SK-N-SH (cell line): ENCODE results near the gene COL4A6. TPM values are rescaled to one million over a fixed set of nuclear protein-coding genes. Genes with fewer than 3 reads are reported as not detected.

Experiments
- CTCF ChIA-PET: fragments of 300-600, 350-600 bp; formaldehyde crosslinking; extraction: SDS; loops from one replicate; lab custom pipeline; 2021; lab: Yijun Ruan, JAX
- POLR2A ChIA-PET: fragments of 350-600 bp; sonication (Branson Sonifier 250); formaldehyde crosslinking; extraction: SDS; loops from one replicate; lab custom pipeline; 2020; ENCODE audit warnings: antibody characterized with exemption, inconsistent platforms; lab: Yijun Ruan, JAX
- DNase-seq: peaks from one replicate; pipeline ENCODE4 v3.0.0; 2012
- H2AFZ ChIP-seq: fragments of 200-600 bp; sonication (generic); 2 replicates; pipeline ENCODE4 v1.8.1; 2016; ENCODE audit warnings: antibody characterized with exemption, mild to moderate bottlenecking, low read depth
- H3F3A ChIP-seq: fragments of 200-600 bp; sonication (generic); replicated peaks from 2 replicates; pipeline ENCODE3; 2016; ENCODE audit warnings: antibody characterized with exemption, mild to moderate bottlenecking; ENCODE audit not compliant: insufficient read depth
- H3K27ac ChIP-seq, 2 experiments: fragments of 200-500 bp in 1 of 2; fragments of 200-600 bp in 1 of 2; sonication (Bioruptor generic) in 1 of 2; sonication (generic), shearing (Covaris generic) in 1 of 2; 2 replicates each; pipeline versions ENCODE4 v1.5.1 to v1.6.1; 2014 to 2016; ENCODE audit warnings: low read depth in 2 of 2, inconsistent platforms in 1 of 2, low read length in 1 of 2, mild to moderate bottlenecking in 1 of 2, mixed read lengths in 1 of 2
- H3K27me3 ChIP-seq: fragments of 200-600 bp; sonication (generic), shearing (Covaris generic); 2 replicates; pipeline ENCODE4 v1.6.1; 2016; ENCODE audit warnings: mixed run types; ENCODE audit not compliant: insufficient read depth
- H3K36me3 ChIP-seq, 2 experiments: fragments of 200-500 bp in 1 of 2; fragments of 200-600 bp in 1 of 2; sonication (Bioruptor generic) in 1 of 2; sonication (generic) in 1 of 2; replicated peaks in 1 of 2; 2 replicates each; pipeline versions ENCODE3 to v1.5.1; 2014 to 2016; ENCODE audit warnings: low read length in 1 of 2, mild to moderate bottlenecking in 1 of 2; ENCODE audit not compliant: insufficient read depth in 2 of 2, control insufficient read depth in 1 of 2
- H3K4me1 ChIP-seq, 2 experiments: fragments of 200-500 bp in 1 of 2; fragments of 200-600 bp in 1 of 2; sonication (Bioruptor generic) in 1 of 2; sonication (generic), shearing (Covaris generic) in 1 of 2; 2 replicates each; pipeline versions ENCODE4 v1.5.1 to v1.6.1; 2014 to 2016; ENCODE audit warnings: low read depth in 1 of 2, low read length in 1 of 2, mixed run types in 1 of 2; ENCODE audit not compliant: insufficient read depth in 2 of 2, control insufficient read depth in 1 of 2
- H3K4me2 ChIP-seq: fragments of 200-600 bp; sonication (generic), shearing (Covaris generic); 2 replicates; pipeline ENCODE4 v1.6.1; 2017; ENCODE audit warnings: mixed run types
- H3K4me3 ChIP-seq, 2 experiments: fragments of 200-500 bp in 1 of 2; fragments of 200-600 bp in 1 of 2; sonication (Bioruptor generic) in 1 of 2; sonication (generic), shearing (Covaris generic) in 1 of 2; 2 replicates each; pipeline versions ENCODE4 v1.5.1 to v1.8.1; 2014 to 2016; ENCODE audit warnings: low read depth in 2 of 2, inconsistent platforms in 1 of 2, low read length in 1 of 2, mild to moderate bottlenecking in 1 of 2, mixed read lengths in 1 of 2, moderate library complexity in 1 of 2
- H3K79me2 ChIP-seq: fragments of 200-600 bp; sonication (generic); 2 replicates; pipeline ENCODE4 v1.8.1; 2017; ENCODE audit warnings: mild to moderate bottlenecking; ENCODE audit not compliant: insufficient read depth
- H3K9ac ChIP-seq: fragments of 200-600 bp; sonication (generic); 2 replicates; pipeline ENCODE4 v1.6.1; 2017; ENCODE audit warnings: mixed run types
- H3K9me2 ChIP-seq: fragments of 200-600 bp; sonication (generic); 2 replicates; pipeline ENCODE4 v1.6.1; 2017; ENCODE audit warnings: mixed run types
- H3K9me3 ChIP-seq: fragments of 200-600 bp; sonication (generic); 2 replicates; pipeline ENCODE4 v1.6.1; 2017; ENCODE audit warnings: mixed run types, mild to moderate bottlenecking, moderate library complexity
- H4K20me1 ChIP-seq: fragments of 200-600 bp; sonication (generic); 2 replicates; pipeline ENCODE4 v1.6.1; 2017; ENCODE audit warnings: mild to moderate bottlenecking, mixed run types; ENCODE audit not compliant: insufficient read depth
- CHD2 ChIP-seq: fragments of 150-350 bp; IDR thresholded peaks from 2 replicates; pipeline ENCODE4 v1.6.1; 2018; ENCODE audit warnings: low read length; ENCODE audit not compliant: partially characterized antibody
- FOXM1 ChIP-seq: IDR thresholded peaks from 2 replicates; pipeline ENCODE4 v1.4.0; 2012; ENCODE audit warnings: low read depth, mild to moderate bottlenecking
- JUND ChIP-seq: IDR thresholded peaks from 2 replicates; pipeline ENCODE4 v1.4.0; 2012
- MEF2A ChIP-seq: IDR thresholded peaks from 2 replicates; pipeline ENCODE4 v1.4.0; 2012; ENCODE audit warnings: low read depth, borderline replicate concordance
- MXI1 ChIP-seq: IDR thresholded peaks from 2 replicates; pipeline ENCODE4 v1.6.1; 2012; ENCODE audit warnings: mild to moderate bottlenecking, low read depth, low read length, improper control_type of control experiment
- NFIC ChIP-seq: IDR thresholded peaks from 2 replicates; pipeline ENCODE4 v1.4.0; 2012; ENCODE audit warnings: borderline replicate concordance
- NRF1 ChIP-seq: IDR thresholded peaks from 2 replicates; pipeline ENCODE4 v1.6.1; 2012; ENCODE audit warnings: low read depth, mild to moderate bottlenecking, low read length
- PBX3 ChIP-seq: IDR thresholded peaks from 2 replicates; pipeline ENCODE4; 2012
- POLR2AphosphoS5 ChIP-seq: IDR thresholded peaks from 2 replicates; pipeline ENCODE4 v1.6.1; 2012; ENCODE audit warnings: low read depth, low read length
- RCOR1 ChIP-seq: fragments of 150-350 bp; IDR thresholded peaks from 2 replicates; pipeline ENCODE4 v1.6.1; 2017; ENCODE audit warnings: antibody characterized with exemption, low read length
- RFX5 ChIP-seq: IDR thresholded peaks from 2 replicates; pipeline ENCODE4 v1.6.1; 2012; ENCODE audit warnings: mild to moderate bottlenecking, improper control_type of control experiment, low read length
- RXRA ChIP-seq: IDR thresholded peaks from 2 replicates; pipeline ENCODE4 v1.4.0; 2012; ENCODE audit warnings: low read depth, mild to moderate bottlenecking, borderline replicate concordance
- TAF1 ChIP-seq: IDR thresholded peaks from 2 replicates; pipeline ENCODE4 v1.6.1; 2012; ENCODE audit warnings: low read depth, mild to moderate bottlenecking, low read length, moderate library complexity, borderline replicate concordance
- TEAD4 ChIP-seq: IDR thresholded peaks from 2 replicates; pipeline ENCODE4 v1.4.0; 2012; ENCODE audit warnings: mild to moderate bottlenecking, borderline replicate concordance; ENCODE audit not compliant: insufficient read depth
- USF1 ChIP-seq: IDR thresholded peaks from 2 replicates; pipeline ENCODE4 v1.4.0; 2012; ENCODE audit warnings: low read depth, borderline replicate concordance
- YY1 ChIP-seq: IDR thresholded peaks from 2 replicates; pipeline ENCODE4 v1.4.0; 2012; ENCODE audit warnings: low read depth, mild to moderate bottlenecking
- WGBS: methylation state at CpG from one replicate; pipeline ENCODE4 v1.1.6; 2017; ENCODE audit warnings: low lambda C conversion rate; 5-methylcytosine and 5-hydroxymethylcytosine counted together
- polyA plus RNA-seq, 3 experiments: library from polyadenylated mRNA; depleted of rRNA; stranded (reverse); fragments of >200 nt; gene quantifications; 2 replicates each; pipeline ENCODE4 v1.2.3, GENCODE V29; 2012
- TF ChIP-seq, protein P1 (sequence below): fragments of 150-350 bp; IDR thresholded peaks from 2 replicates; pipeline ENCODE4 v1.6.1; 2017; ENCODE audit warnings: antibody characterized with exemption, low read length, low read depth, borderline replicate concordance
- TF ChIP-seq, protein P2 (sequence below): fragments of 200-600 bp; sonication (generic); IDR thresholded peaks from 2 replicates; pipeline ENCODE4 v1.6.1; 2017; ENCODE audit warnings: antibody characterized with exemption, mild to moderate bottlenecking, moderate library complexity
- TF ChIP-seq, protein P3 (sequence below): IDR thresholded peaks from 2 replicates; pipeline ENCODE4 v1.6.1; 2012; ENCODE audit warnings: mild to moderate bottlenecking, low read depth, low read length, moderate library complexity
- TF ChIP-seq, protein P4 (sequence below): IDR thresholded peaks from 2 replicates; pipeline ENCODE4 v1.4.0; 2012; ENCODE audit warnings: low read depth, borderline replicate concordance

Gene COL4A6
- polyA plus RNA-seq, 1 of the 3 experiments (the other 2 are of a cell fraction): not detected

GRCh38 chrX:108250654-108251579, 187.3 kb downstream of the COL4A6 start:
- no peaks in the 10 kb centered on the region for H3K9me2 ChIP-seq
- WGBS: 13% methylated on average over 5 of the region's 5 CpGs
- peaks cover 7% of the 10 kb centered on the region; the same call in 1 of the 2 replicates for H3K27me3 ChIP-seq
- no peaks in the 10 kb centered on the region for H3K36me3 ChIP-seq
- H3K4me3 ChIP-seq: no peak overlapping the region
- TF ChIP-seq TAF1: no peak
- no peak for TF ChIP-seq USF1
- TF ChIP-seq, protein P1, sequence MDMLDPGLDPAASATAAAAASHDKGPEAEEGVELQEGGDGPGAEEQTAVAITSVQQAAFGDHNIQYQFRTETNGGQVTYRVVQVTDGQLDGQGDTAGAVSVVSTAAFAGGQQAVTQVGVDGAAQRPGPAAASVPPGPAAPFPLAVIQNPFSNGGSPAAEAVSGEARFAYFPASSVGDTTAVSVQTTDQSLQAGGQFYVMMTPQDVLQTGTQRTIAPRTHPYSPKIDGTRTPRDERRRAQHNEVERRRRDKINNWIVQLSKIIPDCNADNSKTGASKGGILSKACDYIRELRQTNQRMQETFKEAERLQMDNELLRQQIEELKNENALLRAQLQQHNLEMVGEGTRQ: no peak
- TF ChIP-seq PBX3: no peak
- TF ChIP-seq NRF1: no peak
- TF ChIP-seq MXI1: no peak
- TF ChIP-seq NFIC: no peak
- TF ChIP-seq, protein P2, sequence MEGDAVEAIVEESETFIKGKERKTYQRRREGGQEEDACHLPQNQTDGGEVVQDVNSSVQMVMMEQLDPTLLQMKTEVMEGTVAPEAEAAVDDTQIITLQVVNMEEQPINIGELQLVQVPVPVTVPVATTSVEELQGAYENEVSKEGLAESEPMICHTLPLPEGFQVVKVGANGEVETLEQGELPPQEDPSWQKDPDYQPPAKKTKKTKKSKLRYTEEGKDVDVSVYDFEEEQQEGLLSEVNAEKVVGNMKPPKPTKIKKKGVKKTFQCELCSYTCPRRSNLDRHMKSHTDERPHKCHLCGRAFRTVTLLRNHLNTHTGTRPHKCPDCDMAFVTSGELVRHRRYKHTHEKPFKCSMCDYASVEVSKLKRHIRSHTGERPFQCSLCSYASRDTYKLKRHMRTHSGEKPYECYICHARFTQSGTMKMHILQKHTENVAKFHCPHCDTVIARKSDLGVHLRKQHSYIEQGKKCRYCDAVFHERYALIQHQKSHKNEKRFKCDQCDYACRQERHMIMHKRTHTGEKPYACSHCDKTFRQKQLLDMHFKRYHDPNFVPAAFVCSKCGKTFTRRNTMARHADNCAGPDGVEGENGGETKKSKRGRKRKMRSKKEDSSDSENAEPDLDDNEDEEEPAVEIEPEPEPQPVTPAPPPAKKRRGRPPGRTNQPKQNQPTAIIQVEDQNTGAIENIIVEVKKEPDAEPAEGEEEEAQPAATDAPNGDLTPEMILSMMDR: no peak
- no peak for TF ChIP-seq RCOR1
- TF ChIP-seq RXRA: no peak
- TF ChIP-seq, protein P3, sequence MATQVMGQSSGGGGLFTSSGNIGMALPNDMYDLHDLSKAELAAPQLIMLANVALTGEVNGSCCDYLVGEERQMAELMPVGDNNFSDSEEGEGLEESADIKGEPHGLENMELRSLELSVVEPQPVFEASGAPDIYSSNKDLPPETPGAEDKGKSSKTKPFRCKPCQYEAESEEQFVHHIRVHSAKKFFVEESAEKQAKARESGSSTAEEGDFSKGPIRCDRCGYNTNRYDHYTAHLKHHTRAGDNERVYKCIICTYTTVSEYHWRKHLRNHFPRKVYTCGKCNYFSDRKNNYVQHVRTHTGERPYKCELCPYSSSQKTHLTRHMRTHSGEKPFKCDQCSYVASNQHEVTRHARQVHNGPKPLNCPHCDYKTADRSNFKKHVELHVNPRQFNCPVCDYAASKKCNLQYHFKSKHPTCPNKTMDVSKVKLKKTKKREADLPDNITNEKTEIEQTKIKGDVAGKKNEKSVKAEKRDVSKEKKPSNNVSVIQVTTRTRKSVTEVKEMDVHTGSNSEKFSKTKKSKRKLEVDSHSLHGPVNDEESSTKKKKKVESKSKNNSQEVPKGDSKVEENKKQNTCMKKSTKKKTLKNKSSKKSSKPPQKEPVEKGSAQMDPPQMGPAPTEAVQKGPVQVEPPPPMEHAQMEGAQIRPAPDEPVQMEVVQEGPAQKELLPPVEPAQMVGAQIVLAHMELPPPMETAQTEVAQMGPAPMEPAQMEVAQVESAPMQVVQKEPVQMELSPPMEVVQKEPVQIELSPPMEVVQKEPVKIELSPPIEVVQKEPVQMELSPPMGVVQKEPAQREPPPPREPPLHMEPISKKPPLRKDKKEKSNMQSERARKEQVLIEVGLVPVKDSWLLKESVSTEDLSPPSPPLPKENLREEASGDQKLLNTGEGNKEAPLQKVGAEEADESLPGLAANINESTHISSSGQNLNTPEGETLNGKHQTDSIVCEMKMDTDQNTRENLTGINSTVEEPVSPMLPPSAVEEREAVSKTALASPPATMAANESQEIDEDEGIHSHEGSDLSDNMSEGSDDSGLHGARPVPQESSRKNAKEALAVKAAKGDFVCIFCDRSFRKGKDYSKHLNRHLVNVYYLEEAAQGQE: no peak
- TF ChIP-seq JUND: no peak
- no peak for TF ChIP-seq RFX5
- no peak for TF ChIP-seq MEF2A
- TF ChIP-seq FOXM1: no peak
- no peak for TF ChIP-seq CHD2
- no peak for TF ChIP-seq POLR2AphosphoS5
- TF ChIP-seq TEAD4: no peak
- TF ChIP-seq YY1: no peak
- TF ChIP-seq, protein P4, sequence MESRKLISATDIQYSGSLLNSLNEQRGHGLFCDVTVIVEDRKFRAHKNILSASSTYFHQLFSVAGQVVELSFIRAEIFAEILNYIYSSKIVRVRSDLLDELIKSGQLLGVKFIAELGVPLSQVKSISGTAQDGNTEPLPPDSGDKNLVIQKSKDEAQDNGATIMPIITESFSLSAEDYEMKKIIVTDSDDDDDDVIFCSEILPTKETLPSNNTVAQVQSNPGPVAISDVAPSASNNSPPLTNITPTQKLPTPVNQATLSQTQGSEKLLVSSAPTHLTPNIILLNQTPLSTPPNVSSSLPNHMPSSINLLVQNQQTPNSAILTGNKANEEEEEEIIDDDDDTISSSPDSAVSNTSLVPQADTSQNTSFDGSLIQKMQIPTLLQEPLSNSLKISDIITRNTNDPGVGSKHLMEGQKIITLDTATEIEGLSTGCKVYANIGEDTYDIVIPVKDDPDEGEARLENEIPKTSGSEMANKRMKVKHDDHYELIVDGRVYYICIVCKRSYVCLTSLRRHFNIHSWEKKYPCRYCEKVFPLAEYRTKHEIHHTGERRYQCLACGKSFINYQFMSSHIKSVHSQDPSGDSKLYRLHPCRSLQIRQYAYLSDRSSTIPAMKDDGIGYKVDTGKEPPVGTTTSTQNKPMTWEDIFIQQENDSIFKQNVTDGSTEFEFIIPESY: no peak
- H3F3A ChIP-seq: no peaks in the 10 kb centered on the region
- no peaks in the 10 kb centered on the region for H3K9me3 ChIP-seq
- no peak overlapping the region for H3K27ac ChIP-seq
- POLR2A ChIA-PET: no interaction called here
- H3K4me2 ChIP-seq: no peak overlapping the region
- no peak overlapping the region for H3K9ac ChIP-seq
- no peak overlapping the region for H2AFZ ChIP-seq
- CTCF ChIA-PET: interaction anchor here (1.9 kb wide), 1 partner anchor 8 kb away, joined by 6 read pairs; no protein-coding TSS in a partner anchor
- no peak for DNase-seq
- no peaks in the 10 kb centered on the region for H4K20me1 ChIP-seq
- H3K4me1 ChIP-seq: no peaks in the 10 kb centered on the region; a peak in 1 of 4 replicates
- no peaks in the 10 kb centered on the region for H3K79me2 ChIP-seq
